CD4-positive, alpha-beta T cell treated with Interleukin-12 subunit alpha and Interleukin-12 subunit beta, for 1 hour (primary cell): Measurements from ENCODE around the gene RNU6-7.

ENCODE experiments used
- DNase-seq: peaks from one replicate; pipeline ENCODE4 v3.0.0-alpha.2; 2020

RNU6-7 gene

GRCh38 chr14:32201816-32202490 lies at the start of gene RNU6-7:
Gene RNU6-7, plus strand, starts transcription at chr14:32202045.
- peak; percentile 48 for DNase-seq

GRCh38 chr14:32166029-32166428 lies 35.8 kb upstream of the RNU6-7 start:
- DNase-seq, result no peak

- no peak for DNase-seq
Measured at GRCh38 chr14:32166924-32167323, 34.9 kb upstream of the RNU6-7 start.

- DNase-seq, result no peak
Measured at GRCh38 chr14:32167907-32168306, 33.9 kb upstream of the RNU6-7 start.

- no peak for DNase-seq
Measured at GRCh38 chr14:32169191-32169590, 32.7 kb upstream of the RNU6-7 start.

- no peak for DNase-seq
Measured at GRCh38 chr14:32171469-32171868, 30.4 kb upstream of the RNU6-7 start.

- no peak for DNase-seq
Measured at GRCh38 chr14:32183151-32184058, 18.4 kb upstream of the RNU6-7 start.

GRCh38 chr14:32185097-32185496 lies 16.7 kb upstream of the RNU6-7 start:
- no peak for DNase-seq

- DNase-seq, result no peak
Measured at GRCh38 chr14:32186248-32186647, 15.6 kb upstream of the RNU6-7 start.

GRCh38 chr14:32189811-32190210 lies 12.0 kb upstream of the RNU6-7 start:
- DNase-seq, result no peak

- no peak for DNase-seq
Measured at GRCh38 chr14:32190673-32191072, 11.2 kb upstream of the RNU6-7 start.

GRCh38 chr14:32192712-32193373 lies 9.0 kb upstream of the RNU6-7 start:
- no peak for DNase-seq

GRCh38 chr14:32193532-32193931 lies 8.3 kb upstream of the RNU6-7 start:
- no peak for DNase-seq

GRCh38 chr14:32195636-32196035 lies 6.2 kb upstream of the RNU6-7 start:
- no peak for DNase-seq

GRCh38 chr14:32197919-32198318 lies 3.9 kb upstream of the RNU6-7 start:
- DNase-seq, result no peak

- no peak for DNase-seq
Measured at GRCh38 chr14:32200368-32201192, 1.3 kb upstream of the RNU6-7 start.

GRCh38 chr14:32201193-32201815 lies 541 bp upstream of the RNU6-7 start:
- DNase-seq, result peak; percentile 80

- DNase-seq, result peak; percentile 21
Measured at GRCh38 chr14:32202491-32202997, 699 bp downstream of the RNU6-7 start.

GRCh38 chr14:32202998-32203882 lies 1.4 kb downstream of the RNU6-7 start, which contains the start of gene RNU6-8:
Gene RNU6-8, minus strand, starts transcription at chr14:32203269.
- DNase-seq, result peak; percentile 89

GRCh38 chr14:32203928-32204357 lies 2.1 kb downstream of the RNU6-7 start:
- peak; percentile 15 for DNase-seq

GRCh38 chr14:32205554-32205953 lies 3.7 kb downstream of the RNU6-7 start:
- DNase-seq, result no peak
